HFF-Myc (cell line): ENCODE measurements around the gene RGS1.

Source experiments
- DNase-seq: peaks from one replicate; pipeline ENCODE4 v3.0.0-alpha.2; 2011; ENCODE audit warnings: low read depth; ENCODE audit errors: extremely low read depth
- H3K4me3 ChIP-seq: replicated peaks from 2 replicates; pipeline ENCODE4 v1.5.1; 2011; ENCODE audit warnings: low read depth, mild to moderate bottlenecking, control low read depth, low read length
- CTCF ChIP-seq: IDR thresholded peaks from 2 replicates; pipeline ENCODE4 v1.5.1; 2012; ENCODE audit warnings: mild to moderate bottlenecking, low read depth, low read length, control low read depth; ENCODE audit errors: missing control alignments

The RGS1 gene

DNA sequence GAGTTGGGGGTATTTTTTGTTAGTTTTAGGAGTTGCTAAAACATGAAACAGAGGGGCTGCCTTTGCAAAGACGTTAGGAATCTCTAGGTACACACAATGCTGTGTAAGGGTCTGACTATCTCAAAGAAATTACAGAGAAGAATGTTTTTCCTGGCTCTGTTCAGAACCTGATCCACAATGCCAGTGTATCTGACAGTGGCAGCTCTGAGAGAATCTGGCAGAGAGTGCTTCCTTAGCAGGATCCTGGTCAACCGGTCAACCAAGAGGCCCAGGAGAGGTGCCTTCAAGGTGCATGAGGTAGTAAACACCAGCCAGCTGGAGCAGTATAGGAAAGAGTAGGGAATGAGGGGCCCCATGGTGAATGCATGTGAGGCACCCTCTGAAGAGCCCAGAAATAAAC is 40.9 kb upstream of the RGS1 start:
- no peak for TF ChIP-seq CTCF
- no peak for DNase-seq

GRCh38 chr1:192535916-192536664 is 39.5 kb upstream of the RGS1 start:
- no peak for TF ChIP-seq CTCF
- H3K4me3 ChIP-seq, result no peak overlapping the region
- no peak for DNase-seq

More for the DNA sequence above, 40.9 kb upstream of the RGS1 start:
- no peak overlapping the region for H3K4me3 ChIP-seq

- TF ChIP-seq CTCF, result no peak
- no peak for DNase-seq
- H3K4me3 ChIP-seq, result no peak overlapping the region
Observed at GRCh38 chr1:192538407-192539296, 36.9 kb upstream of the RGS1 start.

- no peak overlapping the region for H3K4me3 ChIP-seq
- no peak for TF ChIP-seq CTCF
- DNase-seq, result peak; percentile 96
Observed at GRCh38 chr1:192539297-192540092, 36.1 kb upstream of the RGS1 start.

DNA sequence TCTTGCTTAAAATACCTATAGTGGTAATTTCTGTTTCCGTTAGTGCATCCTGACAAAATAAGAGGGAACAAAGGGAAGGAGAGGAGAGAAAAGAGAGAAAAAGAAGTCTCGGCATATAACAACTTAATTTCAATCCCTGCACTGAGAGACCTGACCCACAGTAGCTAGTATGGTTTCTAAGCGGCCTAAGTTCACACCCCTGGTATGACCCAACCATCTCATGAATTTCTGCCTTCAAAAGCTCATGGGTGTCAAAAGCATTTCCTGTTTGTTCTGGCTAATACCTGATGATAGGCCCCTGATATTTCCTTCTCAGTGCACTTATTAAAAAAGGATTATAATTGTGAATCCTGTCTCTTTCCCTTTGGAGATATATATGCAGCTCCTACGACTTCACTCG is 32.1 kb upstream of the RGS1 start:
- DNase-seq, result no peak
- TF ChIP-seq CTCF, result no peak
- no peak overlapping the region for H3K4me3 ChIP-seq

DNA sequence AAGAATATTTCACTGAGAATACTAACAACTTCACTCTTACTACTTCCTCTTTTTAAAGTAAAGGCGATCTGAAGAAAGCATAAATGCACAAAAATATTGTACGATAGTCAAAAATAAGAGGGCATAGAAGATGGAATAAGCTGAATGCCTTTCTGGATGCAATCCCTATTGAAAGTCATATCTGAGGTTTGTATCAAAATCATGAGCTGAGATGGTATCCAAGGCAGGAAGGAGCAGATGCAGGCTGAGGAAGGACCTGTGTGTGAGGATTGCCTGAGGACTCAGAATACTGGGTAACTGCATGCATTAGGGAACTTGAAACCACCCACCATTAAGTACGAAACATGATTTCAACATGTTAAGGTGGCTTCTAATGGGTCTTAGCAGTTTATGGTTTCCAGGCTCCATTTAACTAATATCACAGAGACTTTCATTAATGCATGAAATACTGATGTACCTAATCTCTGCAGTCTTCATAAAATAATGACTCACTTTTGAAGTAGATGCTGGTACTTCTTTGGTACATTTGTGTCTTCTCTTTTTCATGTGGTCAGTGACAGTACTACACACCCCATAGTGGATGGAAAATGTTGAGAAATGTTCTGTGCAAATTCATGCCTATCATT is 29.6 kb upstream of the RGS1 start:
- H3K4me3 ChIP-seq, result no peak overlapping the region
- DNase-seq, result no peak
- no peak for TF ChIP-seq CTCF
